GM12878 (cell line): Measurements from ENCODE around the gene LPGAT1. TPM values are rescaled to one million over a fixed set of nuclear protein-coding genes. Genes with fewer than 3 reads are reported as not detected.

Source experiments
- ATAC-seq: fragments of 200-7000 bp; cut with Tn5 transposase; 3 replicates; pipeline ENCODE4 v1.9.1; 2020; ENCODE audit warnings: mild to moderate bottlenecking, moderate library complexity
- BruUV-seq: library from RNA; stranded (reverse); fragments of 400-500 nt; replicated peaks from 2 replicates; lab custom pipeline; 2021; lab: Mats Ljungman, UMichigan
- CTCF ChIA-PET: fragments of 300-600 bp; sonication (Branson Sonifier 250); formaldehyde crosslinking; extraction: SDS; loops from one replicate; lab custom pipeline; 2021; ENCODE audit warnings: inconsistent platforms; lab: Yijun Ruan, JAX
- POLR2A ChIA-PET: fragments of 350-600 bp; formaldehyde crosslinking; extraction: SDS; loops from one replicate; lab custom pipeline; 2021; ENCODE audit warnings: inconsistent platforms; lab: Charles Lee
- RAD21 ChIA-PET: fragments of 300-600 bp; sonication (Branson Sonifier 250); formaldehyde crosslinking; loops from one replicate; lab custom pipeline; 2023; ENCODE audit warnings: antibody characterized with exemption; ENCODE audit not compliant: unreplicated experiment; lab: Charles Lee
- SMC1A ChIA-PET: fragments of 300-600 bp; sonication (Branson Sonifier 250); formaldehyde crosslinking; loops from one replicate; lab custom pipeline; 2023; ENCODE audit not compliant: unreplicated experiment, uncharacterized antibody; lab: Charles Lee
- DNase-seq: peaks from one replicate; pipeline ENCODE4 v3.0.0-alpha.2; 2011; ENCODE audit warnings: low read depth, low spot score
- FAIRE-seq: peaks from 3 replicates; lab custom pipeline; 2011; peaks lifted over from hg19 to GRCh38; lab: Jason Lieb, UNC
- H2AFZ ChIP-seq: 2 replicates; pipeline ENCODE4 v1.6.0; 2011; ENCODE audit warnings: low read depth, low read length, control low read depth; ENCODE audit not compliant: control insufficient read depth
- H3K27ac ChIP-seq: 2 replicates; pipeline ENCODE4 v1.5.1; 2011; ENCODE audit warnings: control low read depth; ENCODE audit not compliant: control insufficient read depth, insufficient read depth
- H3K27me3 ChIP-seq, 2 experiments: replicated peaks in 1 of 2; 2 replicates each; pipeline versions ENCODE4 v1.6.0 to v1.6.1; 2011; ENCODE audit warnings: low read length in 1 of 2; ENCODE audit not compliant: control insufficient read depth in 2 of 2, insufficient read depth in 2 of 2
- H3K36me3 ChIP-seq, 2 experiments: 2 replicates each; pipeline ENCODE4 v1.5.1; 2011; ENCODE audit warnings: low read length in 1 of 2; ENCODE audit not compliant: control insufficient read depth in 2 of 2, insufficient read depth in 2 of 2
- H3K4me1 ChIP-seq: 2 replicates; pipeline ENCODE4 v1.6.1; 2011; ENCODE audit warnings: mild to moderate bottlenecking, low read length, moderate library complexity, mixed read lengths; ENCODE audit not compliant: control insufficient read depth, insufficient read depth
- H3K4me2 ChIP-seq: 2 replicates; pipeline ENCODE4 v1.6.0; 2011; ENCODE audit warnings: control low read depth; ENCODE audit not compliant: control insufficient read depth, insufficient read depth
- H3K4me3 ChIP-seq: fragments of 200-600 bp; sonication (generic); 2 replicates; pipeline ENCODE4 v1.5.1; 2016
- H3K79me2 ChIP-seq: 2 replicates; pipeline ENCODE4 v1.6.0; 2011; ENCODE audit warnings: low read length; ENCODE audit not compliant: control insufficient read depth, insufficient read depth
- H3K9ac ChIP-seq: 2 replicates; pipeline ENCODE4 v1.8.0; 2011; ENCODE audit warnings: low read length, control low read depth, mixed read lengths; ENCODE audit not compliant: control insufficient read depth, insufficient read depth
- H3K9me3 ChIP-seq: replicated peaks from 3 replicates; pipeline ENCODE4 v1.5.1; 2011; ENCODE audit warnings: mild to moderate bottlenecking, low read length; ENCODE audit not compliant: control insufficient read depth, insufficient read depth
- H4K20me1 ChIP-seq: 2 replicates; pipeline ENCODE4 v1.6.0; 2011; ENCODE audit not compliant: control insufficient read depth, insufficient read depth
- ATF7 ChIP-seq: fragments of 450-650 bp; IDR thresholded peaks from 2 replicates; pipeline ENCODE4 v1.6.1; 2016; ENCODE audit warnings: low read depth, mild to moderate bottlenecking
- CBFB ChIP-seq: IDR thresholded peaks from 2 replicates; pipeline ENCODE4 v1.6.1; 2016; ENCODE audit warnings: antibody characterized with exemption, low read depth
- CBX3 ChIP-seq: fragments of 200-600 bp; sonication (generic); IDR thresholded peaks from 2 replicates; pipeline ENCODE4 v1.6.1; 2016; ENCODE audit warnings: low read depth, borderline replicate concordance
- CEBPB ChIP-seq, 2 experiments: fragments of 150-350 bp in 1 of 2; IDR thresholded peaks; 2 replicates each; pipeline ENCODE4 v1.6.1; 2012 to 2014; ENCODE audit warnings: low read depth in 2 of 2, low read length in 2 of 2, borderline replicate concordance in 1 of 2, inconsistent platforms in 1 of 2
- CHD1 ChIP-seq: IDR thresholded peaks from 2 replicates; pipeline ENCODE4 v1.6.1; 2012; ENCODE audit warnings: low read depth, low read length, improper control_type of control experiment
- CHD4 ChIP-seq: fragments of 200-600 bp; sonication (generic); IDR thresholded peaks from 2 replicates; pipeline ENCODE4 v1.6.1; 2016; ENCODE audit warnings: mild to moderate bottlenecking
- CREB1 ChIP-seq: IDR thresholded peaks from 2 replicates; pipeline ENCODE4 v1.6.1; 2012; ENCODE audit warnings: low read depth, mild to moderate bottlenecking, inconsistent platforms
- FOXK2 ChIP-seq: fragments of 450-650 bp; IDR thresholded peaks from 2 replicates; pipeline ENCODE4 v1.6.1; 2017; ENCODE audit warnings: mild to moderate bottlenecking, moderate library complexity
- HSF1 ChIP-seq: fragments of 150-350 bp; IDR thresholded peaks from 2 replicates; pipeline ENCODE4 v1.6.1; 2014; ENCODE audit warnings: mild to moderate bottlenecking, low read depth, low read length
- MAX ChIP-seq: IDR thresholded peaks from 2 replicates; pipeline ENCODE4 v1.6.1; 2012; ENCODE audit warnings: low read depth, low read length, improper control_type of control experiment
- MEF2A ChIP-seq: IDR thresholded peaks from 2 replicates; pipeline ENCODE4 v1.6.1; 2011; ENCODE audit warnings: low read depth, mild to moderate bottlenecking, low read length, moderate library complexity; ENCODE audit not compliant: insufficient read depth
- NFXL1 ChIP-seq: fragments of 450-650 bp; IDR thresholded peaks from 2 replicates; pipeline ENCODE4 v1.6.1; 2017; ENCODE audit warnings: antibody characterized with exemption, mild to moderate bottlenecking, borderline replicate concordance
- NFYA ChIP-seq: IDR thresholded peaks from 2 replicates; pipeline ENCODE4 v1.6.1; 2011; ENCODE audit warnings: low read depth, mild to moderate bottlenecking, low read length, improper control_type of control experiment, borderline replicate concordance
- POLR2AphosphoS5 ChIP-seq: IDR thresholded peaks from 2 replicates; pipeline ENCODE4 v1.6.1; 2011; ENCODE audit warnings: mild to moderate bottlenecking, low read length, inconsistent platforms
- RB1 ChIP-seq: fragments of 450-650 bp; formaldehyde crosslinking; IDR thresholded peaks from 2 replicates; pipeline ENCODE4 v1.6.1; 2017; ENCODE audit warnings: mild to moderate bottlenecking, borderline replicate concordance
- SP1 ChIP-seq: IDR thresholded peaks from one replicate; pipeline ENCODE4 v1.6.1; 2011; ENCODE audit warnings: low read depth, low read length
- SUZ12 ChIP-seq: fragments of 200-600 bp; sonication (generic); IDR thresholded peaks from one replicate; pipeline ENCODE4 v1.6.1; 2018; ENCODE audit warnings: antibody characterized with exemption, mild to moderate bottlenecking; ENCODE audit not compliant: unreplicated experiment
- TBL1XR1 ChIP-seq: IDR thresholded peaks from 2 replicates; pipeline ENCODE4 v1.6.1; 2012; ENCODE audit warnings: low read depth, low read length, improper control_type of control experiment
- YBX1 ChIP-seq: fragments of 450-650 bp; IDR thresholded peaks from 2 replicates; pipeline ENCODE4 v1.6.1; 2016; ENCODE audit warnings: antibody characterized with exemption
- WGBS: methylation state at CpG from one replicate; pipeline ENCODE4 v1.1.6; 2016; ENCODE audit warnings: low lambda C conversion rate; ENCODE audit not compliant: insufficient replicate concordance, insufficient coverage; ENCODE audit errors: missing lambda C conversion rate; 5-methylcytosine and 5-hydroxymethylcytosine counted together
- in situ Hi-C: fragments of 300-500 bp; cut with MboI; formaldehyde crosslinking; loops from 9 replicates; pipeline ENCODE4 v1.14.3; 2018; ENCODE audit warnings: mixed read lengths
- intact Hi-C: fragments of 100-400 bp; cut with micrococcal nuclease; formaldehyde crosslinking; loops from one replicate; pipeline ENCODE4 v1.14.2; 2022; ENCODE audit not compliant: unreplicated experiment
- polyA plus RNA-seq, 11 experiments: library from polyadenylated mRNA; depleted of rRNA in 4 of 11; unstranded in 6 of 11; stranded (reverse) in 5 of 11; fragments of >200 nt; fragmentation: Nextera tagmentation in 4 of 11; fragmentation: Illumina TruSeq in 1 of 11; extraction: Ambion mirVana in 4 of 11; extraction: Trizol in 1 of 11; gene quantifications; 1 replicate in 1 of 11; 2 replicates in 10 of 11; pipeline versions ENCODE4 v1.2.1 to v1.2.3, GENCODE V29; 2011 to 2016; ENCODE audit warnings: inconsistent platforms in 2 of 11, missing spikeins in 2 of 11, low read depth in 1 of 11
- total RNA-seq, 4 experiments: library from RNA; depleted of rRNA in 3 of 4; stranded (reverse); fragments of >200 nt in 3 of 4; fragmentation: Illumina TruSeq in 1 of 4; extraction: Trizol in 1 of 4; gene quantifications; 2 replicates each; pipeline versions ENCODE4 v1.2.1 to v1.2.3, GENCODE V29; 2013 to 2021
- TF ChIP-seq, protein P1 (sequence below): fragments of 450-650 bp; IDR thresholded peaks from 2 replicates; pipeline ENCODE4 v1.6.1; 2016; ENCODE audit warnings: mild to moderate bottlenecking

Gene LPGAT1
- total and polyA plus RNA-seq, 10 of the 15 experiments (the other 5 are each of a cell fraction or from before 2014, with no cell fraction given), result 5.8 to 40.6 (median 19.2) TPM

- no peak for TF ChIP-seq RB1
- TF ChIP-seq SP1, result no peak
- TF ChIP-seq CBX3, result no peak
- no peak for TF ChIP-seq SUZ12
- no peak for TF ChIP-seq NFXL1
- no peak for TF ChIP-seq CREB1
- TF ChIP-seq FOXK2, result no peak
- no peak for TF ChIP-seq MEF2A
- no peak for TF ChIP-seq HSF1
Observed at GRCh38 chr1:211742889-211743529, 87.6 kb downstream of the LPGAT1 start (continued).

- H3K79me2 ChIP-seq, result no peaks in the 10 kb centered on the region
- H3K36me3 ChIP-seq, result no peaks in the 10 kb centered on the region
- ChIA-PET POLR2A (interaction anchor here (0.8 to 1.9 kb wide), 4 partner anchors 15 to 87 kb away, joined by 3 to 5 read pairs (median 3); no protein-coding TSS in a partner anchor), CTCF (interaction anchor here (0.9 to 6.2 kb wide), 4 partner anchors 11 to 292 kb away, joined by 3 to 46 read pairs (median 8); partner anchors contain the start of gene INTS7), RAD21 (interaction anchor here (0.6 to 1.2 kb wide), 3 partner anchors 44 to 292 kb away, joined by 3 to 4 read pairs (median 3); no protein-coding TSS in a partner anchor), SMC1A (interaction anchor here (0.6 to 2.5 kb wide), 9 partner anchors 10 to 221 kb away, joined by 3 to 10 read pairs (median 4); no protein-coding TSS in a partner anchor)
- no peak overlapping the region for H3K9ac ChIP-seq
- 100% methylated on average over 1 of the region's 1 CpG for WGBS
- no peak overlapping the region for H2AFZ ChIP-seq
- H3K27me3 ChIP-seq, result no peaks in the 10 kb centered on the region
- intact Hi-C loops, result loop anchor here (5.0 kb wide), 1 partner anchor 45 kb away; no protein-coding TSS in a partner anchor
- peaks cover 24% of the 10 kb centered on the region for H3K4me1 ChIP-seq
- no peak for FAIRE-seq
- no peaks in the 10 kb centered on the region for H4K20me1 ChIP-seq
- no TSS peak for BruUV-seq
- ATAC-seq, result no peak
- no peak for DNase-seq
- H3K4me3 ChIP-seq, result no peak overlapping the region
- H3K4me2 ChIP-seq, result no peak overlapping the region
- no peaks in the 10 kb centered on the region for H3K9me3 ChIP-seq
- no peak overlapping the region for H3K27ac ChIP-seq
- in situ Hi-C loops, result no loop called here
- TF ChIP-seq CEBPB (IDR thresholded peaks at IDR 0.05; ENCODE audit: borderline replicate concordance in 1 of 2, low read depth in 2 of 2, low read length in 2 of 2) (no peak), MAX (no peak), TBL1XR1 (no peak), YBX1 (no peak), ATF7 (no peak), POLR2AphosphoS5 (no peak; the same call in 1 of the 2 replicates), CHD4 (no peak), SP1 (no peak), CBFB (no peak), CHD1 (no peak), NFYA (no peak)
- TF ChIP-seq, protein P1, sequence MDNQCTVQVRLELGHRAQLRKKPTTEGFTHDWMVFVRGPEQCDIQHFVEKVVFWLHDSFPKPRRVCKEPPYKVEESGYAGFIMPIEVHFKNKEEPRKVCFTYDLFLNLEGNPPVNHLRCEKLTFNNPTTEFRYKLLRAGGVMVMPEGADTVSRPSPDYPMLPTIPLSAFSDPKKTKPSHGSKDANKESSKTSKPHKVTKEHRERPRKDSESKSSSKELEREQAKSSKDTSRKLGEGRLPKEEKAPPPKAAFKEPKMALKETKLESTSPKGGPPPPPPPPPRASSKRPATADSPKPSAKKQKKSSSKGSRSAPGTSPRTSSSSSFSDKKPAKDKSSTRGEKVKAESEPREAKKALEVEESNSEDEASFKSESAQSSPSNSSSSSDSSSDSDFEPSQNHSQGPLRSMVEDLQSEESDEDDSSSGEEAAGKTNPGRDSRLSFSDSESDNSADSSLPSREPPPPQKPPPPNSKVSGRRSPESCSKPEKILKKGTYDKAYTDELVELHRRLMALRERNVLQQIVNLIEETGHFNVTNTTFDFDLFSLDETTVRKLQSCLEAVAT, result no peak
Observed at GRCh38 chr1:211742272-211742671, 88.3 kb downstream of the LPGAT1 start.
